GM18519 (cell line): Measurements from ENCODE around the gene PPEF2.

Source experiments
- ATAC-seq: cut with Tn5 transposase; IDR thresholded peaks from one replicate; pipeline ENCODE4 v1.9.1; 2021; ENCODE audit warnings: mild to moderate bottlenecking, moderate library complexity; ENCODE audit not compliant: unreplicated experiment, low FRiP score

The PPEF2 gene

GRCh38 chr4:75834095-75834771 lies 68.0 kb downstream of the PPEF2 start:
- ATAC-seq = no peak

DNA sequence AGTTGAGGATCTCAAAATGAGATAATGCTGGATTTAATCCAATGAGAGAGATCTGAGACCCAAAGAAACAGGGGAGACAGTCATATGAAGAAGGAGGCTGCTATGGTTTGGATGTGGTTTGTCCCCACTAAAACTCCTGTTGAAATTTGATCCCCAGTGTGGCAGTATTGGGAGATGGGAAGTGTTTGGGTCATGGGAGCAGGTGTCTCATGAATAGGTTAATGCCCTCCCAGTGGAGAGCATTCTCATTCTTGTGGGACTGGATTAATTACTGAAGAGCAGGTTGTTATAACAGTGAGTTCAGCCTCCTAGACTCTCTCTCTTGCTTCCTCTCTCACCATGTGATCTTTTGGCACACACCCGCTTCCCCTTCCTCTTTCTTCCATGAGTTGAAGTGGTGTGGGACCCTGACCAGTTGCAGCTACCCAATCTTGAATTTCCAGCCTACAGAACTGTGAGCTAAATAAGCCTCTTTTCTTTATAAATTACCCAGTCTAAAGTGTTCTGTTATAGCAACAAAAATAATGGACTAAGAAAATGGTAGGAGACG lies 70.3 kb downstream of the PPEF2 start:
- no peak for ATAC-seq

- ATAC-seq = no peak
Observed at GRCh38 chr4:75830906-75831305, 71.3 kb downstream of the PPEF2 start.

DNA sequence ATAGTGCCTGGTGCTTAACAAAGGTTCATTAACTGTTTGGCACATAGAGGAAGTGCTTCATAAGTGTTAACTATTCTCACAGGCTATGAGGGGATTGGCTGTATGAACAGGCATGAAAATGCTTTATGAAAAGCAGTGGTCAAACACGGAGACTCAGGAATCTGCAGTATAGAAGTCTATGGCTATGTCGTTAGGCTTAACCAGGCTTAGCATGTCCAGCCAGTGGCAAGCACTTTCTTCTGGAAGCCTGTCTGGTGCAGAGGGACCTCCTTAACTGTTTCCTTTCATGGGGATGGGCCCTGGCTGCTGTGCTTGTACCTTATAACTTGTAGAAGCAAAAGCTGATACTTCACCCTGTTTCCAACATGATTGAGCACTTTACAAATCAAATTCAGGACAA lies 78.4 kb downstream of the PPEF2 start:
- ATAC-seq = no peak

- no peak for ATAC-seq
Observed at GRCh38 chr4:75822416-75822815, 79.8 kb downstream of the PPEF2 start.

GRCh38 chr4:75821966-75822365 lies 80.3 kb downstream of the PPEF2 start:
- no peak for ATAC-seq

- no peak for ATAC-seq
Observed at GRCh38 chr4:75821216-75821615, 81.0 kb downstream of the PPEF2 start.

- no peak for ATAC-seq
Observed at GRCh38 chr4:75820676-75821075, 81.6 kb downstream of the PPEF2 start.

GRCh38 chr4:75820197-75820596 lies 82.1 kb downstream of the PPEF2 start:
- ATAC-seq = no peak

DNA sequence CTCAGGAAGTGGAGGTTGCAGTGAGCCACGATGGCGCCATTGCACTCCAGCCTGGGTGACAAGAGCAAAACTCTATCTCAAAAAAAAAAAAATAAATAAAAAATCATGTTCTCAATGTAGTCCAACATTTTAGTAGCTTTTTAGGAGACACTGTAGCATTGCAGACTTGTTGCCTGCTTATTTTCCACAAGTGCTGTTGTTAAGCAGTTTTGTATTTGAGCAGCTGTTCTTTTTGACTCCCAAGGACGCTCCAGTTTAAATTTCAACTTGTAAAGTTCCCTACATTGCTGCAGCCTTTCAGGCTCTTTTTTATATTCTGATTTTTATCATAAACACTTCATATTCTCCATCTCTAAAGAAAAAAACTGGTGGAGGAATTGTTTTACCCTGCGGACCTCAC lies 83.1 kb downstream of the PPEF2 start:
- no peak for ATAC-seq

- no peak for ATAC-seq
Observed at GRCh38 chr4:75817901-75818300, 84.4 kb downstream of the PPEF2 start.
